Measurements from ENCODE around the gene ZFYVE1.
A peak's percentile ranks its signal among the peaks of the same experiment; 100 is the strongest.
"Not testable (repeated sequence)": the region's sequence is repeated elsewhere in the genome, so short reads cannot be mapped to it uniquely, and the experiment has no call there.

Gene ZFYVE1

GRCh38 chr14:73003681-73004080 is 23.2 kb downstream of the ZFYVE1 start:
- no peak for DNase-seq

- no peak for DNase-seq
Measured at GRCh38 chr14:73000073-73000472, 26.8 kb downstream of the ZFYVE1 start.

- no peak for DNase-seq
Measured at GRCh38 chr14:72999316-72999715, 27.6 kb downstream of the ZFYVE1 start.

DNA sequence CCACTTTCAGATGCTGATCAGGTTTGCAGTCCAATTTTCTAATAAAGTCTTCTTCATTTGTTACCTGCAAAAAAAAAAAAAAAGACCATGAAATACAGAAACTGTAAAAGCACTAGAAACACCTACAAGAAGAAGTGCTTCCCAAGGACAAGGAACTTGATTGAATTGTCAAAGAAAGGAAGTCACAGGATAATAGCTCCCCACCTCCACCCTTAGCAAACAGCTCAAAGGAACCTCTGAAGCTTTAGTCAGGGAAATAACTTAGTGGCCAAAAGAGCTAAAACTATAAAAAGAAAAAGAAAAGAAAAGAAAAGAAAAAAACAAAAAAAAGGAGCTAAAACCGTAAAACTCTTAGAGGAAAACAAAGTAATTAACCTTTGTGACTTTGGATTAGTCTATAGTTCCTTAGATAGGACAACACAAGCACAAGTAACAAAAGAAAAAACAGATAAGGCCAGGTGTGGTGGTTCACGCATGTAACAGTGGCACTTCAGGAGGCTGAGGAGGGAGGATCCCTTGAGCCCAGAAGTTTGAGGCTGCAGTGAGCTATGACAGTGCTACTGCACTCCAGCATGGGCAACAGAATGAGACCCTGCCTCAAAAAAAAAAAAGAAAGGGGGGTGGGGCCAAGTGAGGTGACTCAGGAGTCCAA is 28.5 kb downstream of the ZFYVE1 start:
- no peak for DNase-seq

GRCh38 chr14:72996916-72997315 is 30.0 kb downstream of the ZFYVE1 start:
- DNase-seq: no peak

GRCh38 chr14:72990171-72990570 is 36.7 kb downstream of the ZFYVE1 start:
- no peak for DNase-seq

DNA sequence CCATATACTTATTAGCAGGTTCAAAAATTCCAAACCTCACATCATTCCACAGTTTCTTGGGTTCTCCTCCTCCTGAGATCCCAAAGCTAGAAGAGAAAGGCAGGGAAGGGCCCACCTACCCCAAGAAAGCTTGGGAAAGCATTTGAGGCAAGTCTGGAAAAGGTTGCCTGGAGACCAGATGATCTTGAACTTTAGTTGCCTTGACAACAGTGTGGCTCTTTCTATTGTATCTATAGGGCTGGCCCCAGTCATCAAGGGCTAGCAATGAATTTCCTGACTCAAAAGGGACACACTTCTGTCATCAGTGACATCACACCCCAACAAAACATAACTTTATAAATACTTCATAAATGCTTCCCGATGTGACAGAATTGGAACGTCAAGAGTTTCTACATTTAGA is 40.0 kb downstream of the ZFYVE1 start:
- peak; percentile 10 for DNase-seq

DNA sequence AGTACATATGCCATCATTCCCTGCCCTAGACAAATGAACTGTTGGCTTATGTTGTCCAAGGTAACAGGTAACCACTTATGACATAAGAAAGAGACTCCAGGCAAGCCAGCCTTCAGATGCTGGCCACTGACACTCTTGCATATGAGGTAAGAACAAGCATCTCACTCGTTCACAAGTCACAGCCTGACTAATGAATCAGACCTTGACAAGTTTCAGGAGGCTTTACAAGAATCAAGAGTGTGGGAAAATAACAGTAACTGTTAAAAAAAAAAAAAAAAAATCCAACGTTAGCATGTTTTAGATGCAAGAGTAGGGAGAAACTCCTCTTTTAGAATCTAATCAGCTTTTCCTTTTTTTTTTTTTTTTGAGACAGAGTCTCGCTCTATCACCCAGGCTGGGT is 40.7 kb downstream of the ZFYVE1 start:
- peak; percentile 17 for DNase-seq

GRCh38 chr14:72982146-72982708 is 44.7 kb downstream of the ZFYVE1 start:
- no peak for DNase-seq

DNA sequence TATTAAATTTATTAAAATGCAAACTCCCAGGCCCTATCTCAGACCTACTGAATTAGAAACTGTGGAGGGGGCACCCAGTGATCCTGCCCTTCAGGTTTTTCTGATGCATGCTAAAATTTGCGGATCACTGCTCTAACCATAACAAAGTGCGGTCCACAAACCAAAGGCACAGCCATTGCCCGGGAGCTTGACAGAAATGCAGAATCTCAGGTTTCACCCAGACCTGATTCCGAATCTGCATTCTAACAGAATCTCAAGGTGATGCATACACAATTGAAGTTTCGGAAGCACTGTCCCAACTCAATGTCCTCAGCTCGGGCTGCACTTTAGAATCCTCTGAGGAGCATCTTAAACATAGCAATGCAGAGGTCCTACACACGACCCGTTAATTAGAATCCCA is 46.0 kb downstream of the ZFYVE1 start:
- no peak for DNase-seq

DNA sequence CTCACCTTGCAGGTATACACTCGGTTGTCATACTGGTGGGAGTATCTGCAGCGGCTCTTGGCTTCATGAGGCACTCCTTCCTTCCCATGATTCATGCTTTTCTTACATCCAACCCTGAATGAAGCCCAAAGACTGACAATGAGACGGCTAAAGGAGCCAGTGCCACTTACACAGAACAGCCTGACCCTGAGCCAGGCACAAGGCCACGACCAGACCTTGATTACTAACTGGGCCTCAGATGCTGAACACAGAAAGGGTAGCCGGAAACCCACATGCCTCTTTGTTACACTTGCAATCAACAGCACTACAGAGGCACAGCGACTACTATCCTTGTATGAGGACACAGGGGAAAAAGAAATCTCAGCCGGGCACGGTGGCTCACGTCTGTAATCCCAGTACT is 48.0 kb downstream of the ZFYVE1 start:
- DNase-seq: no peak

- DNase-seq: peak; percentile 5
Measured at GRCh38 chr14:72975770-72976169, 51.1 kb downstream of the ZFYVE1 start.

DNA sequence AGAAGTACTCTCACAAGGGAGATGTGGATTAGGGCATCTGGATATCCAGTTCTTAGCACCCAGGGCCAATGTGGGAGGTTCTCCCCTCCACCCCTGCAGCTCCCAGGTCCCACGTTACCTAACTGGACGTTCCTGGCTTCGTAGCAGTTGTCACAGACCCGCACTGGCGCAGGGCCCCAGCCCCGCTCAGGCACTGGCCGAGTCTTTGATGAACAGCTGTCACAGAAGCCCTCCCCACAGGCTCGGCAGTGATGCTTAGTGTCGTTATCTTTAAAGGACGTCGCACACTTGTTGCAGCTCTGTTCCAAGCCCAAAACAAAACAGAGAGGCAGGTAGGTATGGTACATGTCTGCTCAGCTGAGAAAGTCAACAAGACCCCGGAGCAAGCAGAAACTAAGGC is 52.2 kb downstream of the ZFYVE1 start:
- no peak for DNase-seq

DNA sequence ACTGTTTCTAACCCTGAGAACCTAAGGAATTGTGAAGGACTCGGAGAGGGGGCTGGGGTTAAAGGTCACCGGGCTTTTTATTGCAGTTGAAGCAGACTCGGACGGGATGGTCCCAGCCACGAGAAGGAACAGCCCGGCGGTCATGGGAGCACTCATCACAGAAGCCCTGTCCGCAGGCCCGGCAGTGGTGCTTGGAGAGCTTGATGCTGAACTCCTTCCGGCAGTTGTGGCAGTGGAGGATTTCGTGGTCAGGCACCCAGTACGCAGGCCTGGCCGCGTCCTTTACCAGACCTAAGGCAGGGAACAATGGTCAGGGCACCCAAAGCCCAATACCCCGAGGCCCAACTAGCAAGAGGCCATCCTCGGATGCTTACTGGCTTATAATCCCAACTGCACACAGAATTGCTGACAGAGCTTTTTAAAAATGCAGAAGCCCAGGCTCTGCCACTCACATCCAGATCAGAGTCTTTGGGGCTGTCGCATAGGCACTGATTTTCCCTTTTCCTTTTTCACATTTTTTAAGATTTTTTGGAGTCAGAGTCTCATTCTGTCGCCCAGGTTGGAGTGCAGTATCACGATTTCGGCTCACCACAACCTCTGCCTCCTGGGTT is 56.0 kb downstream of the ZFYVE1 start:
- DNase-seq: no peak

DNA sequence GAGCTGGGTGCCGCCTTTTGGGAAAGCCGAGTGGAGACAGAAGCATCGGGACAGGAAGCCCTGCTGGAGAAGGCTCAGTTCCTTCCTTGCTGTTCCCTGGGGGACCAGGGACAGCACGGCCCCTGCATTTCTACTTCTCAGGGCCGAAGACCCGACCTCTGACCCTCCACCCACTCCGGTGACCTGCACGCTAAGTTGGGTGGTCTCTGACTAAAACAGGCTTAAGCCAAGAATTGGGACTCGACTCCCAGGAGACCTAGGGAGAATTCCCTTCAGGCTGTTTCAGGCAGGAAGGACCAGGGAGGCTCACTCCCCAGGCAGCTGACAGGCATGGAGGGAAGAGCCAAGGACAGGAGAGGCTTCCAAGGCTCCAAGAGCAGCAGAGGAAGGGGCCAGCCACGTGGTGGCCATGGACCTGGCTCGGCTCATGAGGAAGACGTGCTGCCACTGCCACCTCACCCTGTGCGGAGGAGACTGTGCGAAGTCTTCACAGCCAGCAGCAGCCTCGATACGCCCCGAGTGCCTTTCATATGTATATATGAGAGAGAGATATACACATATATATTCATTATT is 56.8 kb downstream of the ZFYVE1 start:
- no peak for DNase-seq

- DNase-seq: no peak
Measured at GRCh38 chr14:72968316-72968715, 58.6 kb downstream of the ZFYVE1 start.

- no peak for DNase-seq
Measured at GRCh38 chr14:72966038-72966437, 60.9 kb downstream of the ZFYVE1 start.

DNA sequence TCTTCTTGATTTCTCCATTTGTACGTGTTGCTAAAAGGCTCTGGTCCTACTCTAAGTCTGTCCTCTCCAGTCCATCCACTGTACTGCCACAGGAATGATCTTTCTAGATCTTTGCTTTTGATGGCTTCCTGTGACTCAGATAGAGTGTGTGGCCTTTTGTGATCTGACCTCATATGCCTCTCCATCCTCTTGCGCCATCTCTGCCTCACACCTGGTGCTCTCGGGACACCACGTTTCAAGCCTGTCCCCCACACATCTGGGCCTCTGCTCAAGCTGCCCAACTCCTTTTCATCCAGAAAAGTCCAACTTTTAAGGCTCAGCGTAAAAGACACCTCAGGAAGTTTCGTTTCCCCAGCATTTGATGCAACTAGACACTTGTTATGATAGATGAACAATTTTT is 61.7 kb downstream of the ZFYVE1 start:
- peak; percentile 21 for DNase-seq

GRCh38 chr14:72962829-72963312 is 64.0 kb downstream of the ZFYVE1 start:
- DNase-seq: peak; percentile 18

DNA sequence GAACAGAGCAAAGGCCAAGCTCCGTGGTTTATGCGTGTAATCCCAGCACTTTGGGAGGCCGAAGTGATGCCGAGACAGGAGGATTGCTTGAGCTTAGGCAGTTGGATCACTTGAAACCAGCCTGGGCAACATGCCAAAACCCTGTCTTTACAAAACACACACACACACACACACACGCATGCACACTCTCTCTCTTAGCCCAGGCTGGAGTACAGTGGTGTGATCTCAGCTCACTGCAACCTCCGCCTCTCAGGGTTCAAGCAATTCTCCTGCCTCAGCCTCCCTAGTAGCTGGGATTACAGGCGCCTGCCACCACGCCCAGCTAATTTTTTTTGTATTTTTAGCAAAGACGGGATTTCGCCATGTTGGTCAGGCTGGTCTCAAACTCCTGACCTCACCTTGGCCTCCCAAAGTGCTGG is 64.6 kb downstream of the ZFYVE1 start:
- DNase-seq: not testable (repeated sequence)

GRCh38 chr14:72961579-72962335 is 65.1 kb downstream of the ZFYVE1 start:
- no peak for DNase-seq

GRCh38 chr14:72961016-72961415 is 65.9 kb downstream of the ZFYVE1 start:
- DNase-seq: not testable (repeated sequence)

- no peak for DNase-seq
Measured at GRCh38 chr14:72958548-72958947, 68.4 kb downstream of the ZFYVE1 start.

Measured in activated CD4-positive, alpha-beta T cell treated with anti-CD3 and anti-CD28 coated beads, Interleukin-2, amount 50 U/mL, for 16 hours (primary cell).